ENCODE data around the gene NPPA.
"Not testable (repeated sequence)": the region's sequence is repeated elsewhere in the genome, so short reads cannot be mapped to it uniquely, and the experiment has no call there.

The NPPA gene

GRCh38 chr1:11847667-11848372 lies at the start of gene NPPA:
TSS of gene NPPA (minus strand) at chr1:11847783. CDS start at chr1:11847684, 99 bp downstream.
- peaks cover 15% of the 10 kb centered on the region for H3K36me3 ChIP-seq
- H3K4me3 ChIP-seq (ENCODE audit: low read depth, low read length) = no peak within 1 kb of the TSS
- H3K27ac ChIP-seq = no peak within 1 kb of the TSS
- TF ChIP-seq CTCF (IDR thresholded peaks at IDR 0.05; ENCODE audit: low read depth, low read length) = no peak
- no peaks in the 10 kb centered on the region for H3K27me3 ChIP-seq (ENCODE audit: insufficient read depth, low read depth, severe bottlenecking)
- no peaks in the 10 kb centered on the region for H3K9me3 ChIP-seq (ENCODE audit: severe bottlenecking)
- no peak for DNase-seq

GRCh38 chr1:11894501-11894900 lies 46.9 kb upstream of the NPPA start:
- not testable (repeated sequence) for H3K4me3 ChIP-seq (ENCODE audit: low read depth, low read length); H3K36me3 ChIP-seq; H3K27ac ChIP-seq; H3K27me3 ChIP-seq (ENCODE audit: insufficient read depth, low read depth, severe bottlenecking); H3K9me3 ChIP-seq (ENCODE audit: severe bottlenecking); DNase-seq

- Histone ChIP-seq H3K27ac (no peak overlapping the region), H3K4me3 (ENCODE audit: low read depth, low read length) (no peak overlapping the region), H3K27me3 (ENCODE audit: insufficient read depth, low read depth, severe bottlenecking) (no peaks in the 10 kb centered on the region), H3K9me3 (ENCODE audit: severe bottlenecking) (no peaks in the 10 kb centered on the region), H3K36me3 (no peaks in the 10 kb centered on the region)
- peak; percentile 96 for TF ChIP-seq CTCF (IDR thresholded peaks at IDR 0.05; ENCODE audit: low read depth, low read length)
- DNase-seq = peak; percentile 77
Observed at GRCh38 chr1:11893907-11894251, 46.3 kb upstream of the NPPA start.

GRCh38 chr1:11891433-11892186 lies 44.0 kb upstream of the NPPA start:
- no peak overlapping the region for H3K4me3 ChIP-seq (ENCODE audit: low read depth, low read length)
- no peak for TF ChIP-seq CTCF (IDR thresholded peaks at IDR 0.05; ENCODE audit: low read depth, low read length)
- H3K36me3 ChIP-seq = no peaks in the 10 kb centered on the region
- no peak for DNase-seq
- no peaks in the 10 kb centered on the region for H3K27me3 ChIP-seq (ENCODE audit: insufficient read depth, low read depth, severe bottlenecking)
- no peaks in the 10 kb centered on the region for H3K9me3 ChIP-seq (ENCODE audit: severe bottlenecking)
- no peak overlapping the region for H3K27ac ChIP-seq

- H3K27ac ChIP-seq = no peak overlapping the region
- no peaks in the 10 kb centered on the region for H3K27me3 ChIP-seq (ENCODE audit: insufficient read depth, low read depth, severe bottlenecking)
- H3K9me3 ChIP-seq (ENCODE audit: severe bottlenecking) = no peaks in the 10 kb centered on the region
- H3K4me3 ChIP-seq (ENCODE audit: low read depth, low read length) = no peak overlapping the region
- no peaks in the 10 kb centered on the region for H3K36me3 ChIP-seq
- no peak for TF ChIP-seq CTCF (IDR thresholded peaks at IDR 0.05; ENCODE audit: low read depth, low read length)
- no peak for DNase-seq
Observed at GRCh38 chr1:11888877-11889208, 41.3 kb upstream of the NPPA start.

- H3K9me3 ChIP-seq (ENCODE audit: severe bottlenecking) = no peaks in the 10 kb centered on the region
- H3K27ac ChIP-seq = no peak overlapping the region
- H3K27me3 ChIP-seq (ENCODE audit: insufficient read depth, low read depth, severe bottlenecking) = no peaks in the 10 kb centered on the region
- no peak overlapping the region for H3K4me3 ChIP-seq (ENCODE audit: low read depth, low read length)
- DNase-seq = no peak
- H3K36me3 ChIP-seq = no peaks in the 10 kb centered on the region
- no peak for TF ChIP-seq CTCF (IDR thresholded peaks at IDR 0.05; ENCODE audit: low read depth, low read length)
Observed at GRCh38 chr1:11888206-11888876, 40.8 kb upstream of the NPPA start.

All from WERI-Rb-1 (cell line).